OCI-LY7 (cell line): ENCODE data around the gene MED13.

Experiments
- EZH2phosphoT487 ChIP-seq: fragments of 200-600 bp; sonication (generic); IDR thresholded peaks from 2 replicates; pipeline ENCODE4 v1.6.1; 2018; ENCODE audit warnings: low read depth, borderline replicate concordance, mild to moderate bottlenecking, mixed run types, antibody characterized with exemption, low read length, moderate library complexity, mixed read lengths
- TF ChIP-seq, protein P1 (sequence below): fragments of 200-600 bp; sonication (generic); conservative IDR thresholded peaks from 2 replicates; pipeline ENCODE4 v1.5.1; 2014; ENCODE audit warnings: mild to moderate bottlenecking, antibody characterized with exemption, low read length, moderate library complexity, mixed read lengths

DNA sequence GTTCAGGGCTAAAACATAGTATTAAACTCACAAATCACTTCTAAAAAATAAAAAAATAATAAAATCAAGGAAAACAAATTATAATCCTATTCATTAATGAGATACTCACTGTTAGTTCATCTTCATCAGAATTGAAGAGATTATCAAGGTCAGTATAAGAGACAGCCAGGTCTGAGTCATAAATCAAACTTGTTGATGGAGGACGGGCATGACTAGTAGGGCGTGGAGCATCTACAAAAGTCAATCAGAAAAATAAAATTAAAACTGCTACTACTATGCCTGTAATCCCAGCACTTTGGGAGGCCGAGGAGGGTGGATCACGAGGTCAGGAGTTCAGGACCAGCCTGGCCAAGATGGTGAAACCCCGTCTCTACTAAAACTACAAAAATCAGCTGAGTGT, 78.2 kb downstream of the MED13 start:
- TF ChIP-seq, protein P1, sequence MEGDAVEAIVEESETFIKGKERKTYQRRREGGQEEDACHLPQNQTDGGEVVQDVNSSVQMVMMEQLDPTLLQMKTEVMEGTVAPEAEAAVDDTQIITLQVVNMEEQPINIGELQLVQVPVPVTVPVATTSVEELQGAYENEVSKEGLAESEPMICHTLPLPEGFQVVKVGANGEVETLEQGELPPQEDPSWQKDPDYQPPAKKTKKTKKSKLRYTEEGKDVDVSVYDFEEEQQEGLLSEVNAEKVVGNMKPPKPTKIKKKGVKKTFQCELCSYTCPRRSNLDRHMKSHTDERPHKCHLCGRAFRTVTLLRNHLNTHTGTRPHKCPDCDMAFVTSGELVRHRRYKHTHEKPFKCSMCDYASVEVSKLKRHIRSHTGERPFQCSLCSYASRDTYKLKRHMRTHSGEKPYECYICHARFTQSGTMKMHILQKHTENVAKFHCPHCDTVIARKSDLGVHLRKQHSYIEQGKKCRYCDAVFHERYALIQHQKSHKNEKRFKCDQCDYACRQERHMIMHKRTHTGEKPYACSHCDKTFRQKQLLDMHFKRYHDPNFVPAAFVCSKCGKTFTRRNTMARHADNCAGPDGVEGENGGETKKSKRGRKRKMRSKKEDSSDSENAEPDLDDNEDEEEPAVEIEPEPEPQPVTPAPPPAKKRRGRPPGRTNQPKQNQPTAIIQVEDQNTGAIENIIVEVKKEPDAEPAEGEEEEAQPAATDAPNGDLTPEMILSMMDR, result no peak
- no peak for TF ChIP-seq EZH2phosphoT487
